ENCODE data around the gene PLXND1.

The PLXND1 gene

DNA sequence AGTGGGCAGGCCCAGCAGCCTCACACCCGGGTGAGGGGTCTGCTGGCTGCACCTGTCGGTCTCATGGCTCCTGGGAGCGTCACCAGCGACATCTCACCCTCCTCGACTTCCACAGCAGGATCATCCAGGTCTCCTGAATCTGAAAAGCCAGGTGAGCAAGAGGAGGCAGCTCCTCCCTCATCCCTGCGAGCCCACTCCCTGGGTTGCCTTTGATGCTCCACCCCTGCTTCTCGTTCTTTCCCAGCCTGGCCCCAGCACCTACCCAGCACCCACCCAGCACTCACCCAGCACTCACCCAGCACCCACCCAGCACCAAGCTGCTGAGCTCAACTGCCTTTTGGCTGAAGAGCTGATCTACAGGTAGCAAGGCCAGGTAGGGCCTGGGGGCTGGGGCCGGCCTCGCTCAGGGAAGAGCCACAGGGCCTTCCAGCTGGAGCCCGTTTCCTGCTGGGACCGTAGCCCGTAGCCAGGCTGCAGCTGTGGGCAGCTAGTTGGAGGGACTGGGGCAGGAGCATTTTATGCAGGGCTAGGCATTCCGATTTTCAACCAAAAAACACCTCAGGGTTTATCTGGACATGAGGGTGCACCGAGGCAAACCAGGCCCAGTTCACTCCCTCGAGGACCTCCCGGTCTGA lies 63.2 kb downstream of the PLXND1 start, which contains the start of gene H1-8:
Gene H1-8, plus strand, starts transcription at position 20 of the 635 bp plus-strand sequence. Its CDS starts 44 bp downstream, at position 64.
- DNase-seq, result no peak

DNA sequence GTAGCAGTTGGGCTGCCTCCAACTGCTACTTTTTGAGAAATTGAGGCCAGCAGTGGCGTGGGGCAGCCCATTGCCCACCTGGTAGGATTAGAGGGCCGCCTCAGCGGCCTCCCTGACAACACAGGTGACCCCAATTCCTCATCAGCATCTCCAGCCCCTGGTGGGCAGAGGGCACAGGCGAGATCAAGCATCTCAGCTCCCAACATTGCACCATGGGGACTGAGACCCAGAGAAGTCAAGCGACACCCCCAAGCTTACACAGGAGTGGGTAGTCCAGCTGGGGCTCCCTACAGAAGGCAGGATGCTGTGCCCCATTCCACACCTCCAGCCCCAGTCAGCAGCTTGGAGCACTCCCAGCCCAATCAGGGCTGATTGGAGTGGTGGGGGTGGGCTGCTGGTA lies 63.7 kb downstream of the PLXND1 start:
- DNase-seq, result no peak

DNA sequence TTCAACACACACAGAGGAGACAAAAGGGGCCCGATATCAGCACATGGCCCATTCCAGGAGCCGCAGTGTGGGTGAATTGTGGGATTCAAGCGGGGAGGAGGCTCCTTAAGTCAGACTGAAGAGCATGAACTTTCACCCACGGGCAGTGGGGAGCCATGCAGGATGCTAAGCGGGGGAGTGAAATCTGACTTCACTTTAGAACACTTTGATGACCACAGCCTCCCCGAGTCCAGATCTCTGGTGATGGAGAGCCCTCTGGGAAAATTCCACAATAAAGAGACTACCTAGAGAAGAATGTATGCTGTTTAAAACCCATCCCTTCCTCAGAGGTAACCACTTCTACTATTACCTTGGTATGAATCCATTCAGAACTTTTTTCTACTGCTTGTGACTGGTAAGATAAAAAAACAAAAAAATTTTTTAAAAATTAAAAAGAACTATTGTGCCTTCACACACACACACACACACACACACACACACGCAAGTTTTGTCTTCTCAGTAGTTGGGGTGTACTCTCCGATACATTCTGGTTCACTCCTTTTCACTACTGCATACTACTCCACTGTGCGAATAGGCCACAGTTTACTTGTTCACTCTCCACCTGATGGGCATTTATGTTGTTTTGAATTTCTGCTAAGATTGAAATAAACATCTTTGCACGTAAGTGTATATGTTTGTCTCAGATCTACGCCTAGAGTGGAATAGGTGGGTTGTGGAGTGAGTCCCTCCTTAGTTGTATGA lies 65.5 kb downstream of the PLXND1 start:
- no peak for DNase-seq

DNA sequence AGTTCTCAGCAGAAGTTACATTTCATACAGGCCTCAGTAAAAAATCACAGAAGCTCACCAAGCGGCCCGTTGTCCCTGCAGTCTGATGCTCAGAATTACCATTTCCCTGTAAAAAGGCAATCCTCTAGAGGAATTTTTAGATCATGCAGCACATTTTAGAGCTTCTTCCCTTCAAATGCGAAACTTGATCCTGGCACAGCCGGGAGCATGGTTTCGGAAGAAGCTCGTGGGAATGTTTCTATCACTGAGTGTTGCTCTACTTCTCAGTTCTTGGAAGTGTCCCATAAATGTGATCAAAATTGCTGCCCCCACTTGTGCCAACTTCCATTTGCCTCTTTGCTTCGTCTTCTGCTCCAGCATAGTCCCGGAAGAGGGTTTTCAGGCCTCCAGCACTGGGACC lies 67.3 kb downstream of the PLXND1 start:
- no peak for DNase-seq

DNA sequence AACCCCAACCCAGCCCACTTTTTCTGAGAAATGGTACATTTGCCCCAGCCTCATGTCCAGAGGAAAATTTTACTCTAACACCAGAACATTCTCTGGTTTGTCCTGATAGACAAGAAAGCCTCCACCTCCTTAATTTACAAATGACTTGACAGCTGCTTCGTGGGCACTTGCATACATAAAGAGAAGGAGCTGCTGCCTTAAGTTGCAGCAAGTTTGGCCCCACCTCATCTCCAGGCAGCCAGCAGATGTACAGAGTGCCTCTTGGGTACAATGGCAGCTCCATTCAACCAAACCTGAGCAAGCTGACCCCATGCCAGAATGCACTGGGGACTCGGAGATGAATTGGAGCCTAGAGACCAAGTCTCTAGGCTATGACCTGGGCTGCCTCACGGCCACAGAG lies 69.7 kb downstream of the PLXND1 start:
- DNase-seq, result no peak

DNA sequence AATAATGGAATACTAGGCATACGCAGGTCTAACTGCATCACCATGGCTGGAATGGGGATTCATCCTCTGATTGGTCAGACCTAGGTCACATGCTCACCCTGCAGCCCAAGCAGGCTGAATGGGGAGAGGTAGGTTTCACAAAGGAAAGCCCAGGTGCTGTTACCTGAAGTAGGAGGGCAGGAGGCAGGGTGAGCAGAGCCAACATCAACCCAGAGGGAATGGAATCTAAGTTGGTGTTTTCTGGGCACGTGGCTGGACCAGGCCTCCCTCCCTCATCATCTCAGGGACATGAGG lies 70.2 kb downstream of the PLXND1 start:
- DNase-seq, result no peak

DNA sequence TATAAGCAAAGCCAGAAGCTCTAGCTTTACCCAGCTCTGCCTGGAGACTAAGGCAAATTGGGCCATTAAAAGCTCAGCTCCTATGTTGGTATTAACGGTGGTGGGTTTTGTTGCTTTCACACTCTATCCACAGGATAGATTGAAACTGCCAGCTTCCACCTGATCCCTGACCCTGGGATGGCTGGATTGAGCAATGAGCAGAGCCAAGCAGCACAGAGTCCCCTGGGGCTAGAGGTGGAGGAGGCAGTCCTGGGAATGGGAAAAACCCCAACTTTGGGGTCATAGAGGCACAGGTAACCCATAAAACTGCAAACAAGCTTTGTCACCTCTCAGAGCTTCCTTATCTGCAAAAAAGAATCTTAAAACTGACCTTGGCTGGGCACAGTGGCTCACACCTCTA lies 71.4 kb downstream of the PLXND1 start:
- no peak for DNase-seq

DNA sequence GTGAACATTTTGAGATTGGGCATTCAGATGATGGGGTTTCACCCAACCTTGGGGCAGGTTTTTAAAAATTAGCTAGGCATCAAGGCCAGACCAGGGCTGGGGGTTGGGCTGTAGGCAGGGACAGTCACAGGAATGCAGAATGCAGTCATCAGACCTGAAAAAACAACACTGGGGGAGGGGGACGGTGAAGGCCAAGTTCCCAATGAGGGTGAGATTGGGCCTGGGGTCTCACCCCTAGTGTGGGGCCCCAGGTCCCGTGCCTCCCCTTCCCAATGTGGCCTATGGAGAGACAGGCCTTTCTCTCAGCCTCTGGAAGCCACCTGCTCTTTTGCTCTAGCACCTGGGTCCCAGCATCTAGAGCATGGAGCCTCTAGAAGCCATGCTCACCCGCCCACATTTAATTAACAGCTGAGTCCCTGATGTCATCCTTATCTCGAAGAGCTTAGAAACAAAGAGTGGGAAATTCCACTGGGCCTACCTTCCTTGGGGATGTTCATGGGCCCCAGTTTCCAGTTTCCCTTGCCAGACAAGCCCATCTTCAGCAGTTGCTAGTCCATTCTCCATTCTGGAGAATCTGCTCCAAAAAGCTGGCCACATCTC lies 71.9 kb downstream of the PLXND1 start:
- no peak for DNase-seq

DNA sequence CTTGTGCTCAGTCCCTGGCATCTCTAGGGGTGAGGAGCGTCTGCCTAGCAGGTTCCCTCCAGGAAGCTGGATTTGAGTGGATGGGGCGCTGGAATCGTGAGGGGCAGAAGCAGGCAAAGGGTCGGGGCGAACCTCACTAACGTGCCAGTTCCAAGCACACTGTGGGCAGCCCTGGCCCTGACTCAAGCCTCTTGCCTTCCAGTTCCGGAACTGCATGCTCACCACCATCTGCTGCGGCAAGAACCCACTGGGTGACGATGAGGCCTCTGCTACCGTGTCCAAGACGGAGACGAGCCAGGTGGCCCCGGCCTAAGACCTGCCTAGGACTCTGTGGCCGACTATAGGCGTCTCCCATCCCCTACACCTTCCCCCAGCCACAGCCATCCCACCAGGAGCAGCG lies 73.1 kb downstream of the PLXND1 start:
- DNase-seq, result no peak

DNA sequence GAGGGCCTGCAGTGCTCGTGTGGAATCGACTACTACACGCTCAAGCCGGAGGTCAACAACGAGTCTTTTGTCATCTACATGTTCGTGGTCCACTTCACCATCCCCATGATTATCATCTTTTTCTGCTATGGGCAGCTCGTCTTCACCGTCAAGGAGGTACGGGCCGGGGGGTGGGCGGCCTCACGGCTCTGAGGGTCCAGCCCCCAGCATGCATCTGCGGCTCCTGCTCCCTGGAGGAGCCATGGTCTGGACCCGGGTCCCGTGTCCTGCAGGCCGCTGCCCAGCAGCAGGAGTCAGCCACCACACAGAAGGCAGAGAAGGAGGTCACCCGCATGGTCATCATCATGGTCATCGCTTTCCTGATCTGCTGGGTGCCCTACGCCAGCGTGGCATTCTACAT lies 74.2 kb downstream of the PLXND1 start:
- no peak for DNase-seq

DNA sequence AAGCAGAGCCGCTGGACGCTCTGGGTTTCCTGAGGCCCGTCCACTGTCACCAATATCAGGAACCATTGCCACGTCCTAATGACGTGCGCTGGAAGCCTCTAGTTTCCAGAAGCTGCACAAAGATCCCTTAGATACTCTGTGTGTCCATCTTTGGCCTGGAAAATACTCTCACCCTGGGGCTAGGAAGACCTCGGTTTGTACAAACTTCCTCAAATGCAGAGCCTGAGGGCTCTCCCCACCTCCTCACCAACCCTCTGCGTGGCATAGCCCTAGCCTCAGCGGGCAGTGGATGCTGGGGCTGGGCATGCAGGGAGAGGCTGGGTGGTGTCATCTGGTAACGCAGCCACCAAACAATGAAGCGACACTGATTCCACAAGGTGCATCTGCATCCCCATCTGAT lies 74.8 kb downstream of the PLXND1 start:
- DNase-seq, result no peak

DNA sequence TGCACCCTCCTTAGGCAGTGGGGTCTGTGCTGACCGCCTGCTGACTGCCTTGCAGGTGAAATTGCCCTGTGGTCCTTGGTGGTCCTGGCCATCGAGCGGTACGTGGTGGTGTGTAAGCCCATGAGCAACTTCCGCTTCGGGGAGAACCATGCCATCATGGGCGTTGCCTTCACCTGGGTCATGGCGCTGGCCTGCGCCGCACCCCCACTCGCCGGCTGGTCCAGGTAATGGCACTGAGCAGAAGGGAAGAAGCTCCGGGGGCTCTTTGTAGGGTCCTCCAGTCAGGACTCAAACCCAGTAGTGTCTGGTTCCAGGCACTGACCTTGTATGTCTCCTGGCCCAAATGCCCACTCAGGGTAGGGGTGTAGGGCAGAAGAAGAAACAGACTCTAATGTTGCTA lies 75.7 kb downstream of the PLXND1 start:
- DNase-seq, result no peak

DNA sequence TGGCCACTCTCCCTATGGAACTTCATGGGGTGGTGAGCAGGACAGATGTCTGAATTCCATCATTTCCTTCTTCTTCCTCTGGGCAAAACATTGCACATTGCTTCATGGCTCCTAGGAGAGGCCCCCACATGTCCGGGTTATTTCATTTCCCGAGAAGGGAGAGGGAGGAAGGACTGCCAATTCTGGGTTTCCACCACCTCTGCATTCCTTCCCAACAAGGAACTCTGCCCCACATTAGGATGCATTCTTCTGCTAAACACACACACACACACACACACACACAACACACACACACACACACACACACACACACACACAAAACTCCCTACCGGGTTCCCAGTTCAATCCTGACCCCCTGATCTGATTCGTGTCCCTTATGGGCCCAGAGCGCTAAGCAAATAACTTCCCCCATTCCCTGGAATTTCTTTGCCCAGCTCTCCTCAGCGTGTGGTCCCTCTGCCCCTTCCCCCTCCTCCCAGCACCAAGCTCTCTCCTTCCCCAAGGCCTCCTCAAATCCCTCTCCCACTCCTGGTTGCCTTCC lies 76.2 kb downstream of the PLXND1 start:
- DNase-seq, result no peak

DNA sequence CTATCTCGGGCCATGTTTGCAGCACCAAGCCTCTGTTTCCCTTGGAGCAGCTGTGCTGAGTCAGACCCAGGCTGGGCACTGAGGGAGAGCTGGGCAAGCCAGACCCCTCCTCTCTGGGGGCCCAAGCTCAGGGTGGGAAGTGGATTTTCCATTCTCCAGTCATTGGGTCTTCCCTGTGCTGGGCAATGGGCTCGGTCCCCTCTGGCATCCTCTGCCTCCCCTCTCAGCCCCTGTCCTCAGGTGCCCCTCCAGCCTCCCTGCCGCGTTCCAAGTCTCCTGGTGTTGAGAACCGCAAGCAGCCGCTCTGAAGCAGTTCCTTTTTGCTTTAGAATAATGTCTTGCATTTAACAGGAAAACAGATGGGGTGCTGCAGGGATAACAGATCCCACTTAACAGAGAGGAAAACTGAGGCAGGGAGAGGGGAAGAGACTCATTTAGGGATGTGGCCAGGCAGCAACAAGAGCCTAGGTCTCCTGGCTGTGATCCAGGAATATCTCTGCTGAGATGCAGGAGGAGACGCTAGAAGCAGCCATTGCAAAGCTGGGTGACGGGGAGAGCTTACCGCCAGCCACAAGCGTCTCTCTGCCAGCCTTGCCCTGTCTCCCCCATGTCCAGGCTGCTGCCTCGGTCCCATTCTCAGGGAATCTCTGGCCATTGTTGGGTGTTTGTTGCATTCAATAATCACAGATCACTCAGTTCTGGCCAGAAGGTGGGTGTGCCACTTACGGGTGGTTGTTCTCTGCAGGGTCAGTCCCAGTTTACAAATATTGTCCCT lies 76.9 kb downstream of the PLXND1 start:
- DNase-seq, result no peak

DNA sequence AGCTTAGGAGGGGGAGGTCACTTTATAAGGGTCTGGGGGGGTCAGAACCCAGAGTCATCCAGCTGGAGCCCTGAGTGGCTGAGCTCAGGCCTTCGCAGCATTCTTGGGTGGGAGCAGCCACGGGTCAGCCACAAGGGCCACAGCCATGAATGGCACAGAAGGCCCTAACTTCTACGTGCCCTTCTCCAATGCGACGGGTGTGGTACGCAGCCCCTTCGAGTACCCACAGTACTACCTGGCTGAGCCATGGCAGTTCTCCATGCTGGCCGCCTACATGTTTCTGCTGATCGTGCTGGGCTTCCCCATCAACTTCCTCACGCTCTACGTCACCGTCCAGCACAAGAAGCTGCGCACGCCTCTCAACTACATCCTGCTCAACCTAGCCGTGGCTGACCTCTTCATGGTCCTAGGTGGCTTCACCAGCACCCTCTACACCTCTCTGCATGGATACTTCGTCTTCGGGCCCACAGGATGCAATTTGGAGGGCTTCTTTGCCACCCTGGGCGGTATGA lies 77.8 kb downstream of the PLXND1 start, which contains the start of gene RHO:
Gene RHO, plus strand, starts transcription at position 51 of the 512 bp plus-strand sequence. Its CDS starts 95 bp downstream, at position 146.
- DNase-seq, result no peak

DNA sequence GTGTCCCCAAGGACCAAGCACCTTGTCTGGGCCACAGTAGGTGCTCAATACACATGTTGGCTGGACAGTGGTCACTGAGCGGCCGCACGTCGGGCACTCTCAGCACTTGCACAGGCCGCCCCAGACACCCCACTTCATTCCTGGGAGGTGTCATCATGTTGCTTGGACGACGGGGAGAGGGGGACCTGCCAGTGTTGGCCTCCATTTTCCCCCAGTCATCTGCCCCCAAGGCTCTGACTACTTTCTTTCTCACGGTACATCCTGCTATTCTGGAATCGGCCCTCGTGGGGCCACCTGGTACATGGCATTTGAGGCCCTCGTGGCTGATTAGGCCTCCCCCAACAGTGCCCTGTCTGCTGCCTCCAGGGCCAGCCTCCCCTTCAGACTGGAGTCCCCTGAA lies 79.2 kb downstream of the PLXND1 start:
- DNase-seq, result no peak

DNA sequence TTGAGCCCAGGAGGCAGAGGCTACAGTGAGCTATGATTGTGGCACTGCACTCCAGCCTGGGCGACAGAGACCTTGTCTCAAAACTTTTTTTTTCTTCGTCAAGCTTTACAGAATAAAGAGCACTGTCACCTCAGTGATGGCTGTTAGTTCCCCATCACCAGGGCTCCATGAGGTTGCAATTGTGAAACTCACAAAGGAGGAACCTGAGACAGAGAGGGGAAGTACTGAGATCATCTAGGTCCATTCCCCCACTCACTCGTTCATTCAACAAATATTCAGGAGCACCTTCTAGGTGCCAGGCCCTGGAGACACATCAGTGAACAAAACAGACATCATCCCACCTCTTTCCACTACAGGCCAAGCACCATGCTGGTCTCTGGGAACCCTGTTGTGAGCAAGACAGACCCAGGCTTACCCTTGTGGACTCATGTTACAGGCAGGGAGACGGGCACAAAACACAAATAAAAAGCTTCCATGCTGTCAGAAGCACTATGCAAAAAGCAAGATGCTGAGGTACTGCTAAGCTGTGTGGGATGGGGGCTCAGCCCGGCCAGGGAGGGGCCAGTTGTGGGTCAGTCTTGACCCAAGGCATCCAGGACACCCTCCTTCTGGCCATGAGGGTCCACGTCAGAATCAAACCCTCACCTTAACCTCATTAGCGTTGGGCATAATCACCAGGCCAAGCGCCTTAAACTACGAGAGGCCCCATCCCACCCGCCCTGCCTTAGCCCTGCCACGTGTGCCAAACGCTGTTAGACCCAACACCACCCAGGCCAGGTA lies 80.2 kb downstream of the PLXND1 start:
- DNase-seq, result no peak

DNA sequence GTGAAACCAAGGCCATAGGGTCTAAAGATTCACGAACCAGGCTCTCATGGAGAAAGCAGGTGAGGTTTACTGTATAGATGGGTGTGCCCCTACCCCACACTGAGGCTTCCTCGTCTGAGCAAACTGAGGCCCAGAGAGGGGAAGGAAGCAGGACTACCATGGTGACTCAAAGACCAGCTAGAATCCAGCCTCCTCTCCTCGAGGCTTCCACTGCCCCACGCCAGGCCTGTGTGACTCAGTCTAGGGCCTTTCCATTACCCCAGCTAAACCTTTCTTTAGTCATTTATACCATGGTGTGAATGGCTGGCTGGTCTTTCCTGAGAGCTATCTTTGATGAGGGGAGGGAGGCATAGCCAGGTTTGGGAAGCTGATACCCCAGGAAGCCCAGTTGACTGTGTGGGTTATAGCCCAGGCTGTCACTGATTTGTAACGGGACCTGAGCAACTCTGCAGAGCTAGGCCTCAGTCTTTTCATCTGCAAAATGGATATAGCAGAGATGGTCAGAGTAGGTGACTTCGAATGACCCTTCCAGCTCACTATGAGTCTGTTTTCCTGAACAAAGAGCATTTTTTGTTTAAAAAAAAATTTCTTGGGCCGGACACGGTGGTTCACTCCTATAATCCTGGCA lies 81.0 kb downstream of the PLXND1 start:
- no peak for DNase-seq

DNA sequence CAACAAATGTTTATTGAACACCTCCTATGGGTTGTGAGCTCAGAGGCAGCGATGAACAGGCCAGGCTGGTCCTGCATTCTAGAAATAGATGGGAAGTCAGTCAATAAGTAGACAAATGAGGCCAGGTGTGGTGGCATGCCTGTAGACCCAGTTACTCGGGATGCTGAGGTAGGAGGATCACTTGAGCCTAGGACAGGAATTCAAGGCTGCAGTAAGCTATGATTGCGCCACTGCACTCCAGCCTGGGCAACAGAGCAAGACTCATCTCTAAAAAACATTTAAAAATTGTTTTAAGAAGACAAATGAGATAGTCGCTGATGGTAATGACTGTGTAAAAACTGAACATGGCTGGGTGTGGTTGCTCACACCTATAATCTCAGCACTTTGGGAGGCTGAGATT lies 82.4 kb downstream of the PLXND1 start:
- no peak for DNase-seq

DNA sequence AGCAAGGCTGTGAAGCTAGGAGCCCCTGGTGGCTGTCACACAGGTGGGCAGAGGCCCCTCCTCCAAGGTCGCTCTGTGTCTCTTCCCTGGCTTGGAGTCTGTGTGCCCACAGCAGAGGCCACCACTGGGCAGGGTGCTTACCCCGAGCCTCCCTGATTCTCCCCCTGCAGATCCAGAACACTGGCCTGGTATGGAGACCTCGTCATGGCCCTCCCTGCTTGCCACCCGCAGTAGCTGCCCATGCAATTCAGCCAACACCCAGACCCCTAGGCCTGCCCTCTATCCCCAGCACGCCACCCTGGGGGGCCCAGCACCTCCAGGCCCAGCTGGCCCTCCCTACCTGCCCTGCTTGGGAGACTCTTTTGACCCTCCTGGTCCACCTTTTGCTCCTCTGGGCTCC lies 83.5 kb downstream of the PLXND1 start:
- DNase-seq, result no peak

DNA sequence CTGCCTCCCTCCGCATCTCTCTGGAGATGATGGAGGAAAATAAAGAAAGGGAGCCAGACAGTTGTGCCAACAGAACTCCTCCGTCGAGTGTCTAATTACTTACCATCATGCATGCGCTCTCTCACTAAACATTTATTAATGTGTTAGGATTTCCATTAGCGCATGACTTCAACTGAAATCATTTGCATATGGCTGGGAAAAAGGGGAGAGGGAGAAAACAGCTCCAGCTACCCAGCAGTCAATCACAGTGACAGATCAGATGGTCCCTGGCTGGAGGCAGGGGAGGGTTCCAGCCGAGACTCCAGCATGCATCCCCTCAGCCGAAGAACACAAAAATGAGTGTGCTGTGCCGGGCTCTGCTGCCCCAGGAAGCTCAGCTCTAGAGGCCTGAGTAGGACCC lies 84.9 kb downstream of the PLXND1 start:
- no peak for DNase-seq

DNA sequence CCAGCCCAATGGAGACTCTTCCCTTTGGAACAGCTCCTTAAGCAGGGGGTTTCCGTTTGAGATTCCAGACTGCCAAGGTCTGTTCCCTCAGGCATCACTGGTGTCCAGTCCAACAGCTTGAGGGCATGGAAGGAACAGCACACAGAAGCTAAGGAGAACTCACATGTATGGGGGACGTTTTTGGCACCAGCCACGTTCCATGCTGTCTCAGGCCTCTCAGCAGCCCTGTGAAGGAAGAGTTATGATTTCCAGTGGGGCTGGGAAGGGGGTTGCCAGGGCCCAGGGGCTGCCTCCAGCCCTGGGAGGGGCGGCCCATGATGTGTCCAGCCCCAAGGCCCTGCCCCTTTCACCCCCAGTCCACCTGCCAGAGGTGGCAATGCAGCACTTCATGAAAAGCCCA lies 85.5 kb downstream of the PLXND1 start:
- DNase-seq, result no peak
